Measurements from ENCODE around the gene LRRC8E. TPM values are rescaled to one million over a fixed set of nuclear protein-coding genes. Genes with fewer than 3 reads are reported as not detected.

The LRRC8E gene
- total and polyA plus RNA-seq, 8 donors: 0.58 to 12.5 (median 2.1) TPM; not detected in 1

DNA sequence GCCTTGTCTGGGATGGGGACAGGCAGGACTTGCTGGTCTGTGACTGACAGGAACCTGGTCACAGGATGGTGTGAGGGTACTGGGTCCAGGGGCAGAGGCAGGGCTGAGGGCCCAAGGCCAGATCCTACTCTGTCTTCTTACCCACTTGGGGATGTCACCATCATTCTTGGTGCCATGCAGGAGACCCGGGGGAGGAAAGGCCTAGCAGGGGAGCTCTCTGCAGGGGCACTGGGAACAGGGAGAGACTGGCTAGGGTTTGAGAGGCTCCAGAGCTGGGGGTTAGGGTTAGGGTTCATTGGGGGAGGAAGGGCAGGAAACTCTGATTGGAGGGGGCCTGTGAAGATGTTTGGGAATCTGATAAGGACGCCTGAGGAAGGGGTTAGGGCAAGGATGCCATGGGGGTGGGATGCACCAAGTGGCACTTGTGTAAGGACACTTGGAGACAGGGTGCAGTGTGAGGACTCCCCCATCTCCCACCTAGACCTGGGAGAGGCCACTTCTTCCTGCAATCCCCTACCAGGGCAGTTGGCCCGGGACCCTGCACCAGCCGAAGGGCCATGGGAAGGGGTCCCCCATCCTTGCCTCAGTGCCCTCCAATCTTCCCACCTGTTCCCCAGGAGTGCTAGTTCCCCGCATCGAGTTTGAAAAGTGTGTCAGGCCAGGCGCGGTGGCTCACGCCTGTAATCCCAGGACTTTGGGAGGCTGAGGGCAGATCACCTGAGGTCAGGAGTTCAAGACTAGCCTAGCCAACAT lies 21.0 kb upstream of the LRRC8E start:
- 77 to 89% (median 87%) methylated on average over 8 to 9 of the region's 9 CpGs for WGBS, 5 donors
- no peak overlapping the region for H3K4me3 ChIP-seq
- H3K4me1 ChIP-seq: peaks cover 39 to 53% (median 52%) of the 10 kb centered on the region in 4 donors
- H3K36me3 ChIP-seq: peaks cover 0 to 13% (median 7%) of the 10 kb centered on the region in 4 donors
- intact Hi-C loops (cut with DNase I; ENCODE audit: low total_unique reads): no loop called here
- H3K27ac ChIP-seq: no peak overlapping the region
- peaks cover 0 to 80% (median 40%) of the 10 kb centered on the region in 3 donors for H3K27me3 ChIP-seq
- no peaks in the 10 kb centered on the region for H3K9me3 ChIP-seq
- TF ChIP-seq EP300 (IDR thresholded peaks at IDR 0.05): no peak
- DNase-seq: no peak

DNA sequence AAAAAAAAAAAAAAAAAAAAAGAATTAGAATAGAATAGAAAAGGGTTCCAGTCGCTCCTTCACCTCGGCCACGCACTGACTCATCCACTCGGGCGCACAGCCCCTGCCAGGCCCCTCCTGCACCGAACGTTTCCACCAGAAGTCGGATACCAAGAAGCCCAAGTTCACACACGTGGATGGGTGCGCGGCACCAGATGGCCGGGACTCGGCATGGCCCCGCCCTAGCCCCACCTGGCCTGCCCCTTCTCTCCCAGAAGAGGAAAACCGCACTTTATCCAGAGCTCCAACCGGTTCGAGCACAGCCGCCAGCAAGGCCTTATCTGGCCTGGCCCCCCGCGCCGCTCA lies 20.0 kb upstream of the LRRC8E start:
- WGBS, 5 donors: 8 to 24% (median 10%) methylated on average over 18 to 21 of the region's 21 CpGs
- H3K4me3 ChIP-seq: peak overlapping the region; percentile 49 to 61 (median 52)
- TF ChIP-seq, protein P1, sequence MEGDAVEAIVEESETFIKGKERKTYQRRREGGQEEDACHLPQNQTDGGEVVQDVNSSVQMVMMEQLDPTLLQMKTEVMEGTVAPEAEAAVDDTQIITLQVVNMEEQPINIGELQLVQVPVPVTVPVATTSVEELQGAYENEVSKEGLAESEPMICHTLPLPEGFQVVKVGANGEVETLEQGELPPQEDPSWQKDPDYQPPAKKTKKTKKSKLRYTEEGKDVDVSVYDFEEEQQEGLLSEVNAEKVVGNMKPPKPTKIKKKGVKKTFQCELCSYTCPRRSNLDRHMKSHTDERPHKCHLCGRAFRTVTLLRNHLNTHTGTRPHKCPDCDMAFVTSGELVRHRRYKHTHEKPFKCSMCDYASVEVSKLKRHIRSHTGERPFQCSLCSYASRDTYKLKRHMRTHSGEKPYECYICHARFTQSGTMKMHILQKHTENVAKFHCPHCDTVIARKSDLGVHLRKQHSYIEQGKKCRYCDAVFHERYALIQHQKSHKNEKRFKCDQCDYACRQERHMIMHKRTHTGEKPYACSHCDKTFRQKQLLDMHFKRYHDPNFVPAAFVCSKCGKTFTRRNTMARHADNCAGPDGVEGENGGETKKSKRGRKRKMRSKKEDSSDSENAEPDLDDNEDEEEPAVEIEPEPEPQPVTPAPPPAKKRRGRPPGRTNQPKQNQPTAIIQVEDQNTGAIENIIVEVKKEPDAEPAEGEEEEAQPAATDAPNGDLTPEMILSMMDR (IDR thresholded peaks at IDR 0.05): no peak
- TF ChIP-seq POLR2AphosphoS5 (IDR thresholded peaks at IDR 0.05) (no peak), POLR2A (IDR thresholded peaks at IDR 0.05) (no peak), EP300 (IDR thresholded peaks at IDR 0.05) (no peak)

DNA sequence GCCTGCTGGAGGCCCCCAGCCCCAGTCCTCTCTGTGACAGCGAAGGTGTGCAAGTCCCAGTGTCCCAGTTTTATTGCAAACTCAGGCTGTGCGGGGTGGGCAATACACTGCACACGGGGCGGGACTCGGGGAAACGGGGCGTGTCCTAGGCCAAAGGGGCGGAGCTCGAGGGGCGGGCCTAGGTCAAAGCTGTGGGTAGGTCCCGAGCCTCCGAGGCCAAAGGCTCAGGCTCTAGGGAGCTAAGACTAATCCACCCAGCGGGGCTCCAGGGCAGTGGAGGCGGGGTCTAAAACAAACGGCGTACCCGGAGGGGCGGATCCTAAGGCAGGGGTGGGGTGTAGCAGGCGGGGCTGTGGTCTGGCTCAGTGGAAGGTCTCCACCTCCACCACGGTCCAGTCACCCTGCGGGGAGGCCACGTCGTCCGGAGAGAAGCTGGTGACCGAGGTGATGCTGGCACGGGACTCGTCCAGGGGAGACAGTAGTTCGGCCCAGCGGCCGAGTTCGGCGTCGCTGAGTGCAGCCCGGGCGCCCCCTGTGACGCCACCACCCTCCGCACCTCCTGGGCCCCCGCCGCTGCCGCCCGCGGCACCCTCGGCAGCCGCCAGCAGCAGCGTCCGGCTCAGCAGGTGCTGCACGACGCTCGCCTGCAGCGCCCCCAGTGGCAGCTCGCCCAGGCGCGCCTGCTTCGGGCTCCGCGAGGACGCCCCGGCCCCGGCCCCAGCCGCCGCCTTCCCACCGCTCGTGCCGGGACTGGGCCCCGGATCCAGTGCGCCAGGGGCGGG lies 19.4 kb upstream of the LRRC8E start:
- Histone ChIP-seq H3K27me3 (peaks cover 6 to 80% (median 47%) of the 10 kb centered on the region in 3 donors), H3K9me3 (no peaks in the 10 kb centered on the region), H3K36me3 (peaks cover 0 to 4% (median 1%) of the 10 kb centered on the region in 4 donors), H3K4me1 (peaks cover 40 to 61% (median 56%) of the 10 kb centered on the region in 4 donors), H3K27ac (peak overlapping the region; percentile 79 to 88 (median 82)), H3K4me3 (peak overlapping the region; percentile 49 to 61 (median 52))
- intact Hi-C loops (cut with DNase I; ENCODE audit: low total_unique reads): no loop called here
- peak; percentile 84 to 97 for DNase-seq
- TF ChIP-seq POLR2AphosphoS5 (IDR thresholded peaks at IDR 0.05) (no peak), EP300 (IDR thresholded peaks at IDR 0.05) (no peak), POLR2A (IDR thresholded peaks at IDR 0.05) (no peak)
- TF ChIP-seq, protein P1 (IDR thresholded peaks at IDR 0.05): peak in 3 of 7 experiments; percentile 85 to 92 (median 91)
- WGBS, 5 donors: 1 to 2% (median 2%) methylated on average over 25 to 67 of the region's 67 CpGs

More for the DNA sequence above, 20.0 kb upstream of the LRRC8E start:
- Histone ChIP-seq H3K9me3 (no peaks in the 10 kb centered on the region), H3K4me1 (peaks cover 34 to 55% (median 50%) of the 10 kb centered on the region in 4 donors), H3K36me3 (peaks cover 0 to 10% (median 6%) of the 10 kb centered on the region in 4 donors), H3K27ac (peak overlapping the region; percentile 79 to 88 (median 82)), H3K27me3 (peaks cover 0 to 80% (median 42%) of the 10 kb centered on the region in 3 donors)
- intact Hi-C loops (cut with DNase I; ENCODE audit: low total_unique reads): no loop called here
- peak; percentile 32 to 71 for DNase-seq

DNA sequence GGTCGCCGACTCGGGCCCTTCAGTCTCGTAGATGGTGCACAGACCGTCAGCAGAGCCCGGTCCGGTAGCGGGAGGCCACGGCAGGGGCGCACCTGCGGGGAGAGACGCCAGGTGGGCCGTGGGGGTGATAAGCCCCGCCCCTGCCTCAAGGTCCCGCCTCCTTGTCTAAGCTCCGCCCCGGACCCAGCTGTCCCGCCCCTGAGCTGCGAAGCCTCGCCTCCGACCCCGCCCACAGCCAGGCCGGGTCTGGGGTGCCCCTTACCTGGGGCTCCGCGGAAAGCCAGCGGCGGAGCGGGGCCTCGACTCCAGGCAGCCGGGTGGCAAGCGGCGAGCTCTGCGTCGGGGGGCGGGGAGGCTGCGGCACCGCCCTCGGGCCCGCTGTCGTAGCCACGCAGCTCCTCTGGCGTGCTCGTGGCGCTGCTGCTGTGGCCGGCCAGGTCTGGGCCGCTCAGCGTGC lies 18.8 kb upstream of the LRRC8E start:
- intact Hi-C loops (cut with DNase I; ENCODE audit: low total_unique reads): no loop called here
- H3K4me3 ChIP-seq: peak overlapping the region; percentile 49 to 61 (median 52)
- WGBS, 5 donors: 1 to 5% (median 2%) methylated on average over 9 to 47 of the region's 47 CpGs; no CpG with 5 or more reads in 1 of the 5 donors
- TF ChIP-seq POLR2A (IDR thresholded peaks at IDR 0.05): no peak
- no peak for TF ChIP-seq POLR2AphosphoS5 (IDR thresholded peaks at IDR 0.05)
- TF ChIP-seq EP300 (IDR thresholded peaks at IDR 0.05): no peak
- TF ChIP-seq, protein P1 (IDR thresholded peaks at IDR 0.05): peak in 2 of 7 experiments; percentile 7 to 10
- no peaks in the 10 kb centered on the region for H3K9me3 ChIP-seq
- H3K36me3 ChIP-seq: no peaks in the 10 kb centered on the region
- peak overlapping the region; percentile 79 to 88 (median 82) for H3K27ac ChIP-seq
- peaks cover 46 to 67% (median 62%) of the 10 kb centered on the region in 4 donors for H3K4me1 ChIP-seq
- peak; percentile 82 to 89 for DNase-seq
- peaks cover 8 to 80% (median 52%) of the 10 kb centered on the region in 3 donors for H3K27me3 ChIP-seq

Measured in stomach (tissue), 9 donors.